Activated CD8-positive, alpha-beta memory T cell treated with anti-CD3 and anti-CD28 coated beads for 1 hour (primary cell): ENCODE measurements around the gene KRT6A.

ENCODE experiments used
- DNase-seq, 2 donors: peaks; one replicate each; pipeline ENCODE4 v3.0.0-alpha.2; 2020; ENCODE audit warnings: low read depth in 1 of 2; ENCODE audit errors: extremely low read depth in 1 of 2

Gene KRT6A

GRCh38 chr12:52524898-52525591 is 32.0 kb upstream of the KRT6A start:
- DNase-seq: no peak

DNA sequence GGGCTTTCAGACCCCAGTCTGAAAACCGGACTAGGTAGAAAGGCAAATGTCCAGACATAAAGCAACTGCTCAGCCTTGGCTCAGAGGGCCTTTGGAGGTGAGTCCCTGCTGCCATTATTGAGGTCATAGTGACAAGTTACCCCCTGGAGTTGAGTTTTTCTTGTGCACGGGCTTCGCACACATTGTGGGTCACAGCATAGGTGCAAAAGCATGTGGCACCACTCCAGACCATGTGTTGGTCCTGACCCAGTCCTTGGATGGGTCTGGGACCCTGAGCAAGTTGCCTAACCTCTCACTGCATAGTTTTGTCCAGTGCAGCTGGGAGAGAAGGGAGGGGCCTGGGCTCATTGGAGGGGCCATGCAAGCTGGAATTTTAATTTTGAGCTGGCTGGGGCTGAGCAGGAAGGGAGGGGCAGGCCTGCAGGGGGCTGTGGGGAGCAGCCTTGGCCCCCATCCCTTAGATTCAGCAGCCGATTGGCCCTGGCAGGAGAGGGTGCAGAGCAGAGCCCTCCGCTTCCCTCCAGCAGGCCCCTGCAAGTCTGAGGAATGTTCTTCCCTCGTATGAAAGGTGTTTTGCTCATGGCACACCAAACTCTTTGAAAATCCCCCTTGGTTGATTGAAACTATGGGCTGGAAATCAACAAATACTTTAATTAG is 31.3 kb upstream of the KRT6A start:
- DNase-seq: no peak

GRCh38 chr12:52523824-52524223 is 30.8 kb upstream of the KRT6A start:
- DNase-seq: no peak

GRCh38 chr12:52522346-52523011 is 29.4 kb upstream of the KRT6A start:
- no peak for DNase-seq

DNA sequence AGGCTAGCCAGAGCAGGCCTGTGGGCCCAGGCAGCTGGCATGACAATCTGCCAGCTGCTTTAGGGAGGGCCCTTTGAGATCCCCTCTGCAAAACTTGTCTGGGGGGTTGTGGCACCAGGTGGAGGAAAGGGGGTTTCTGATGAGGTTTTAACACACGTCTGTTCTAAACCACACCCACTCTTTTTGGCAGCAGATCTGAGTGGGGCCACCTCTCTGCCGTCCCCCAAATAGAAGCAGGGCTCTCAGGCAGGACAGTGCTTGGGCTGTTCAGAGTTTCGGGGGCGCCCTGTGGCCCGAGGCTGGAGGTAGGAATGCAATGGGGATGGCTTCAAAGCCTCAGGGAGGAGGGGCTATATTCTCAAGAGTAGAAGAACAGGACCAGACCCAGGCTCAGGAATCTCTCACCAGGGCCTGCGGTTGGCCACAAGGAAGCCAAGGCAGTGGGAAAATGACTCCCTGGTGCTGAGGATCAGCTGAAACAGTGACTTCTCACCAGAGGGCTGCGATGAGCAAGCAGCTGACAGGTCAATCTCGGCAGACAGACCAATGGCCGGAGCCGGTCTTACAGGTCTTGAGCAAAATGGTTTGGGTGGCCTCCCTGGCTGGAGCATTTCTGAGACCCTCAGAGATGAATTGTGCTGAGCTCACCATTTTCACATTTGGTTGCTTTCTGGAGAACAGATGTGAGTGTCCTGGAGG is 28.7 kb upstream of the KRT6A start:
- no peak for DNase-seq

GRCh38 chr12:52521175-52521567 is 28.1 kb upstream of the KRT6A start:
- DNase-seq: no peak

GRCh38 chr12:52519826-52520662 is 27.0 kb upstream of the KRT6A start, which contains the start of gene KRT5:
KRT5 (minus strand) TSS chr12:52520394; CDS start chr12:52520296, 98 bp downstream.
- no peak for DNase-seq

GRCh38 chr12:52519387-52519703 is 26.3 kb upstream of the KRT6A start:
- DNase-seq: no peak

DNA sequence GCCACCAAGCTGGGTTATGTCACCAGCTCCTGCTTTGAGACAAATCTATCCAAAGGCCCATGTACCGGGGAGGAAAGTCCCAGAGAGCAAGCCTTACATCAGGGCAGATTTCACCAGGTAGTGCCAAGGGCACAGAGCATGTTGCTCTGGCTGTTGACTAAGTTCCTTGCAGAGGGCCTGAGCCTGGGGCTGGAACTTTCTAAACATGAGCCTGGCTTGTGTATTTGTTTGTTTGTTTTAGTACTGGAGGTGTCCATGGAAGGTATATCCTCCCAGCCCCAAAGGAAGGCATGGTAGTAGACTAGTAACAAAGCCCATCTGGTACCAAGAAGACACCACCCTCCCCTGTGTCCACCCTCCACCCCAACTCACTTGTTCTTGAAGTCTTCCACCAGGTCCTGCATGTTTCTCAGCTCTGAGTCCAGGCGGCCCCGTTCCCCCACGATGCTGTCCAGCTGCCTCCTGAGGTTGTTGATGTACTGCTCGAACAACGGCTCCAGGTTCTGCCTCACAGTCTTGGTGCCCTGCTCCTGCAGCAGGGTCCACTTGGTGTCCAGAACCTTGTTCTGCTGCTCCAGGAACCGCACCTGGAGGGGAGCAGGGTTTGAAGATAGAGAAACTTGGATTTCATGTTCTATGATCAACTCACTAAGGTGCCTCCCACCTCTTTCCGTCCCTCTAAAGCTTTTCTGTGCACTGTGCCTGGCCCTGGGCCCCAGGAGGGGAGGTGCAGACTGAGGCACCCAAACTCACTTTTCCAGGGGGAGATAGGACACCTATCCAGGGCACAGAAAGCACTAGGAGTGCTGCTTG is 25.7 kb upstream of the KRT6A start:
- no peak for DNase-seq

DNA sequence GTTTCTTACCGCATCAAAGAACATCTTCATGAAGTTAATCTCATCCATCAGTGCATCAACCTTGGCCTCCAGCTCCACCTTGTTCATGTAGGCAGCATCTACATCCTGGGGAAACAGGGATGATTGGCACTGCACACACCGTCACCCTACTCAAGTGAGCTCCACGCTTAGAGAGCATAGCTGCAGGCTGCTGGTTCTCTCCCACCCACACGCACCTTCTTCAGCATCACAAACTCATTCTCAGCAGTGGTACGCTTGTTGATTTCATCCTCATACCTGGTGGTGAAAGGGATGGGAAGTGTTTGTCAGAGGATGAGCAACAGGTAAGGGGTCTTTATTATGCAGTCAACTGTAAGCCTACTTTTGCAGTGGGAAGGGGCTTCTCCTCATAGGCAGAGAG is 24.8 kb upstream of the KRT6A start:
- no peak for DNase-seq

DNA sequence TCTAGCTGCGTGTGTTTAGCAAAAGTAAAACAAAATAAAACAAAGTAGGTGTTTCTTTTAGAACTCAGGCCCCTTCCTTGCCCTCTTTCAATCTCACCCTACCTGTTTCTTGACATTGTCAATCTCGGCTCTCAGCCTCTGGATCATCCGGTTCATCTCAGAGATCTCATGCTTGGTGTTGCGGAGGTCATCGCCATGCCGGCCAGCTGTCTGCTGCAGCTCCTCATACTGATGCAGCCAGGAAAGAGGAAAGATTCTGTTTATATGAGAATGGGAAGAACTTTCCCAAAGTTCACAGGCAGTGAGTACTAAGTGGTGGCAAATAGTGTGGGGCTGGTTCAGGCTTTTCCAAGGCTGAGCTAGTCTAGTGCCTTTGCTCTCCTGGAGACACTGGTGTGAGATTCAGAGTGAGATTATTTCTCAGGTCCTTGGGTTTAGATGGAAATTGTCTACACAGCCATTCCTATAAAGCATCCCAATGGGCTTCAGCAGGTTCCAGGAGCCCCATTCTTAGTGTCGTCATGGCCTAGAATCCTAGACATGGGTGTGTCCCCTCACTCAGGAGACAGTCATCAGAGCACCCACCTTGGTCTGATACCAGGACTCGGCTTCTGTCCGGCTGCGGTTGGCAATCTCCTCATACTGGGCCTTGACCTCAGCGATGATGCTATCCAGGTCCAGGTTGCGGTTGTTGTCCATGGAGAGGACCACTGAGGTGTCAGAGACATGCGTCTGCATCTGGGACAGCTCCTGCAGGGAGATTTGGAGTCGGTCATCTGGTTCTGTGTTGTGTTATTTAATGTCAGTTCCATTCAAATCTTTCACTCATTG is 24.2 kb upstream of the KRT6A start:
- no peak for DNase-seq

DNA sequence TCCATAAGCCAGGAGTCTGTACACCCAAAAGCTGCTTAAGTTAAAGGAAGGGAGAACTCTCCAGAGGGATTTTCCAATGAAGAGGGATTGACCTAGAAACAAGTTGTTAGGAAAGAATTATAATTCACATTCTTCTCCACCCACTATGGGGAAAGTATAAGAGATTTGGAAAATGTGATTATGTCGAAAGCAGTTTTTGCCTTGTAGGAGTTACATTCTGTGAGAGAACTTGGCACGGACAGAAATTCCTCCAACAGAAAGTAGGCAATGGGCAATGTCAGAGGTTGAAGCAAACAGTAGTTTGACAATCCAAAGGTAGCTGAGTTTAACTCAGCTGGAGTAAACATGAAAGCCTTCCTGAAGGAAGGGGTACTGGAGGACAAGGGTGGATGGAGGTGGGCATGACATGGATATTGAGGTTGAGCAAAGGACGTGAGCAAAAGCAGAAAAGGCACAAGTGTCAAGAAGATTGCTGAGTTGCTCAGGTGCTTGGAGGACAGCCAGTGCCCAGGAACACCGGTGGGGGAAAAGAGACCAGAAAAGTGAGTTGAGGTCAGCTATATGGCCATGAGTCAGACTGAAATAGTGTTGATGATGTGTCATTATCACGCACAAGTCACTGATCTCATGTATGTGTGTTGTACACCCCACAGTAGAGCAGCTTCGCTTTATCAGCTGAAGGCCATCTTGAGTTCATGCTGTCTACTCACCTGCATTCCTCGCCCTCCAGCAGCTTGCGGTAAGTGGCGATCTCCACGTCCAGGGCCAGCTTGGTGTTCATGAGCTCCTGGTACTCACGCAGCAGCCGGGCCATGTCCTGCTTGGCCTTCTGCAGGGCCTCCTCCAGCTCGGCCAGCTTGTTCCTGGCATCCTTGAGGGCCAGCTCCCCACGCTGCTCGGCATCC is 23.1 kb upstream of the KRT6A start:
- no peak for DNase-seq

DNA sequence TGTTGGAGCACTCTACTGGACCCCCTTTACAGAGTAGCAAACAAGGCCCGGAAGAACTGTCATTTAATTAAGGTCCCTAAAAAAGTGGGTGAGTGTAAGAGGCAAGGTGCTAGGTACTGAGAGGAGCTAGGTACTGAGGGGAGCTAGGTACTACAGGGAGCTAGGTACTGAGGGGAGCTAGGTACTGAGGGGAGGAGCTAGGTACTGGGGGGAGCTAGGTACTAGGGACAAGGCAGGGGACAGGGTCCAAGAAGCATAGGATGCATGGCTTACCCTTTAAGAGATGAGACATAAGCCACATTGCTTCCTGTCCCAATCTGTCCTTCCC is 22.2 kb upstream of the KRT6A start:
- no peak for DNase-seq

DNA sequence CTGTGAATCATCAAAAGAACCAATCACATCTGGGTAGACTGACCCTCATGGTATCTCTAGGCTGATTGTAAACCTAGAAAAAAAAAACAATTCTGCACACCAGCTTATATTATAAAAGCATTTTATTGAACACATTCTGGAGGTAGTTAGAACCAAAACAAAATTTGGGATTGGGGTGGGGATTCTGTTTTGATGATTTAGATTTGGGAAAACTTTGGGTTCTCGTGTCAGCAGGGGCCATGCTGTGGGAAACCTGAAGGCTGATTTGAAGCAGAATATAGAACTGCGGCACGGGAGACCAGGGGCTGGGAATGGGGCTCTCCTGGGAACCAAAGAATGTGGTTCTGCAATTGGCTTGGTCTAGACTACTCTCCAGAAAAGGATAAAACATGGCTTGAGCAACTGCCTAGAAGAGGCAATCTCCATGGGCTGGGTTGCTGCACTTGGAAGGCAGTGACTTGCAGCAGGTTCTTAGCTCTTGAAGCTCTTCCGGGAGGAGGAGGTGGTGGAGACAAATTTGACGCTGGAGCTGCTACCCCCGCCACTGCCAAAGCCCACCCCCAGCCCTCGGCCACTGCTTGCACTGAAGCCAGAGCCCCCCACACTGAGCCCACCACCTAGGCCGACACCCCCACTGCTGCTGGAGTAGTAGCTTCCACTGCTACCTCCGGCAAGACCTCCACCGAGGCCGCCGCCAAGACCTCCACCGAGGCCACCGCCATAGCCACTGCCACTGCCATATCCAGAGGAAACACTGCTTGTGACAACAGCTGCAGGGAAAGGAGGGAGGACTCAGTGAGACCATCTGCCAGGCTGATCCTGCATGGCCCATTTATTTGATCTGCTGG is 21.6 kb upstream of the KRT6A start:
- DNase-seq: no peak

DNA sequence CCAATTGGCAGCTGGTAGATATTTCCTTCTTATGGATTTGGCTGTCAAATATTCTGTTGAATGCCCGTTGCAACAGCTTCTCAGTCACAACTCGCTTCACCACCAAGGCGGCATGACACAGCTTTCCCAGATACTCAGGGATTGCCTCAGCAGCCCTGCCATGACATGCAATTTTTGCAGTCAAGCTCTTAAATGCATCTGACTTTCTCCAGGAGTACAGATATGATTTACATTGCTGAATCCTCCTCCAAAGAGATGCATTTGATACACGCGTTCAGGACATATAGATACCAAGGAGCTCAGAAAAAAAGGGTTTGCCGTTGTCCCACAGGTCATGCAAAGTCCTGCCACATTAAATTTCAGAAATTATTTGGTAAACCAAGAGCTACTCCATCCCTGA is 20.7 kb upstream of the KRT6A start:
- DNase-seq: no peak

GRCh38 chr12:52508211-52508610 is 15.2 kb upstream of the KRT6A start:
- no peak for DNase-seq
